HUES64 (cell line): ENCODE measurements around the gene GAS2L1.

ENCODE experiments used
- H3K27ac ChIP-seq: 2 replicates; pipeline ENCODE4 v1.7.0; 2013; ENCODE audit warnings: low read depth, low read length, inconsistent platforms
- H3K27me3 ChIP-seq: 2 replicates; pipeline ENCODE4 v1.6.1; 2013; ENCODE audit warnings: mild to moderate bottlenecking, low read length; ENCODE audit not compliant: insufficient read depth
- H3K36me3 ChIP-seq: 2 replicates; pipeline ENCODE4 v1.6.1; 2013; ENCODE audit warnings: mild to moderate bottlenecking, low read length; ENCODE audit not compliant: insufficient read depth
- H3K4me1 ChIP-seq: 2 replicates; pipeline ENCODE4 v1.6.1; 2013; ENCODE audit warnings: mild to moderate bottlenecking, low read length, moderate library complexity; ENCODE audit not compliant: insufficient read depth
- H3K4me3 ChIP-seq: 2 replicates; pipeline ENCODE4 v1.5.1; 2013; ENCODE audit warnings: mild to moderate bottlenecking, low read length, moderate library complexity
- H3K9ac ChIP-seq: 2 replicates; pipeline ENCODE4 v1.6.1; 2013; ENCODE audit warnings: mild to moderate bottlenecking, low read depth, low read length
- H3K9me3 ChIP-seq: 2 replicates; pipeline ENCODE4 v1.6.1; 2013; ENCODE audit warnings: low read depth, low read length; ENCODE audit not compliant: insufficient read depth
- WGBS: fragments of 150-250, 120-280 bp; methylation state at CpG from one replicate; pipeline ENCODE4 v1.1.7; 2013; ENCODE audit warnings: missing lambda C conversion rate; 5-methylcytosine and 5-hydroxymethylcytosine counted together

GAS2L1 gene

DNA sequence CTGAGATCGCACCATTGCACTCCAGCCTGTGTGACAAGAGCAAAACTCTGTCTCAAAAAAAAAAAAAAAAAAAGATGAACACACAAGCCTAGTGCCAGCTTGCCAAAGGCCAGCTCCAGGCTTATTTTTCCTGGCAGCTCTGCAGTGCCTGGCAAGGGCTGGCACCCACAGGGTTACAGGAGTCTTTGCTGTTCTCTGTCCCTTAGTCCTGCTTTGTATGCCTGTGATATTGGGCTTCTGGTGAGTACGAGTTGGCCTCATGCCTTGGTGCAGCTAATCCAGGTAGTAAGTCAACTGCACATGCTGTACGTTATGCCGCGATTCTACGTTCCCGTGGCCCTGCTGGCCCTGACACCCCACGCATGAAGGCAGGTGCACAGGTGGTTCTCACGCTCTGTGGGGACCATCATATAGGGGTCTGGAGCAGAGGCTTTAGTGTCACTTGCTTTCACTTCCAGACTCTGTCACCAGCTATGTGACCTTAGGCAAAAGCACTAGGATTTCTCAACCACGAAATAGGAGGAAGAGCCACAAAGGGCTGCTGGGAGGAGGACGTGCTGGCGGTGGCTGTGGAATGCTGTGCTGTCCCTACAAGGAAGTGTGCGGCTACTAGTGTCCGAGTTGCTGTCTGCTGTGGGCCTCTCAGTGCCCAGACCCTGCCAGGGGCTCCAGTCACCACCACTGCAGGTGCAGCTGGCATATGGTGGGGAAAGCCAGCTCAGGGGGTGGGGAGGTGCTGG is 30.5 kb downstream of the GAS2L1 start:
- H3K4me1 ChIP-seq: no peaks in the 10 kb centered on the region
- H3K4me3 ChIP-seq: no peak overlapping the region
- H3K27ac ChIP-seq: no peak overlapping the region
- no peak overlapping the region for H3K9ac ChIP-seq
- 96% methylated on average over 14 of the region's 14 CpGs for WGBS
- peaks cover 70% of the 10 kb centered on the region for H3K36me3 ChIP-seq
- no peaks in the 10 kb centered on the region for H3K27me3 ChIP-seq
- H3K9me3 ChIP-seq: no peaks in the 10 kb centered on the region

DNA sequence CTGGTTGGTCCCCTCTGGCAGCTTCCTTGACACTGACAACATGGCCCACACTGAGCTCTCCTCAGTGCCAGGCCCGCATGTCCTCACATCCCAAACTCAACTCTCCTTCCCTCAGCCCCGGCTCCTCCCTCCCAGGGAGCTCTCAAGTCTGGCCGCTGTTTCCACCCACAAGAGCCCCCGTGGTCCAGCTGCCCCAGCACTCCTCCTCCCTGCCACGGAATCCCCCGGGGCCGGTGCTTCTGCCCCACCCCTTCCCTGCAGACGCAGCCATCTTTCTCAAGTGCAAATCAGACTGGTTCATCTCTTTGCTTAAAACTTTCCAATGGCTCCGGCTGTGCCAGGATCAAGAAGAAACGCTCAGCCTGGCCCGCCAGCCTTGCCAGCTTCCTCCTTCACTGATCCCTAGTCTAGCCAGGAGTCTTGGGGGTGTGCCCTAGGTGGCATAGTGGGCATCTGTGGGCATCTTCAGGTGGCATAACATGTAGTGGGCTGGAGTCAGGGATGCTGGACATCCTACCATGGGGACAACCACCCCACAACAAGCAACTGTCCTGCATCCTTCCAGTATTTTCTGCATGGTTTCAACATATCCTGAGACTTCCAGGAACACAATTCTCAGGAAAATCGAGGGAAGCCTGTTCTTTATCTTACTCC is 31.3 kb downstream of the GAS2L1 start:
- Histone ChIP-seq H3K36me3 (peaks cover 73% of the 10 kb centered on the region), H3K9me3 (no peaks in the 10 kb centered on the region), H3K9ac (no peak overlapping the region), H3K4me3 (no peak overlapping the region), H3K27ac (no peak overlapping the region), H3K4me1 (no peaks in the 10 kb centered on the region), H3K27me3 (no peaks in the 10 kb centered on the region)
- WGBS: 90% methylated on average over 12 of the region's 12 CpGs

DNA sequence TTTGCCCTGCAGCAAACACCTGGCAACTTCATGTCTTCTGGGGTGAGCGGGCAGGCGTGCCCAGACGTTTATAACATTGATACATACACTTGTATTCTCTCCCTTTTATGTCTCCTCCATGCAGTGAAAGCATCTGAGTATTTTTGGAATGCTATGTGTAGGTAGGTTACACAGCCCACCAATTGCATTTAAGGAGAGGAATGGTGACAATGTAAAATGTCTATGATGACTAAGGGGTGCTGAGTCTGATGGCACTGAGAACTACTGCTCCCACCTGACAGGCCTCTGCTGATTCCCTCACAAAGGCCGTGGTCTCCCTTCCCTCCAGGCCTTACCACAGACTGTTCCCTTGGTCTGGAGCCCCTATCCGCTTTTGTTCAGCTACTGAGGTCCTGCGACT is 31.9 kb downstream of the GAS2L1 start:
- Histone ChIP-seq H3K9ac (no peak overlapping the region), H3K4me1 (no peaks in the 10 kb centered on the region), H3K9me3 (no peaks in the 10 kb centered on the region), H3K4me3 (no peak overlapping the region), H3K27ac (no peak overlapping the region), H3K27me3 (no peaks in the 10 kb centered on the region), H3K36me3 (peaks cover 73% of the 10 kb centered on the region)
- 92% methylated on average over 6 of the region's 6 CpGs for WGBS

DNA sequence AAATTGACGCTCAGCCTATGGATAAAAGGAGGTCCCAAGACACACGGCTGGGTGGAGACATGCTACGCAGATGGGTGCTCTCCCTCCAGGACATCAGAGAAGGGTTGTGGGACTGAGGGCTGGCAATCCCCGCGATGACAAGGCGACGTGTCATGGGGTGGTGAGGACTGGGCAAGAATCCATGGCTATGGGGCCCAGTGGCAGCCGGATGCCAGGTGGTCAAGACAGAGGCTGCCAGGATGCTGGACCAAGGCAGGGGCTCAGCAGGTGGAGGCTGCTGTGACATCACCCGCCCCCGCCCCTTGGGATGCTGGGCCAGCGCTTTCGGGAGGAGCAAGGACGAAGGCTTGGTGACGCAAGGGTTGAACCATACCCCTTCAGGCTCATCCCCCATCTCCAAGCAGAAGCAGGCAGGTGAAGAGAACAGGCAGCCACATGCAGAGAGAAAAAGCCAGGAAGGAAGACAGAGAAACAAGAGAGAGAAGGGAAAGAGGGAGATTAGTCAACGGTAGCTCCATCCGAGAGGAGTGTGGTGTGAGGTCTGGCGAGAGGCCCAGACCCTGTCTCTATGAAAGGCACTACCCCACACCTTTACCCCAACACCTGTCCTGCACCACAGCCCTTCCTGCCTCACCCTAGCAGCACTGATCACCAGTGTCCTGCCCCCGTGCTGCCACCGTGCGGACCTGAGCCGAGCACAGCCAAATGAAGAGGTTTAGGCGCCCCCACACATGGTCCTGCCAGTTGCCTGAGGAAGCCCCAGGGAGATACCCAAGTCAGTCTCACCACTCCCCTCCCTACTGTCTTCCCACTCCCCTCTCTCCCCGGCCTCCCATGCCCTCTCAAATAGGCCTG is 33.2 kb downstream of the GAS2L1 start:
- no peaks in the 10 kb centered on the region for H3K4me1 ChIP-seq
- 92% methylated on average over 23 of the region's 23 CpGs for WGBS

DNA sequence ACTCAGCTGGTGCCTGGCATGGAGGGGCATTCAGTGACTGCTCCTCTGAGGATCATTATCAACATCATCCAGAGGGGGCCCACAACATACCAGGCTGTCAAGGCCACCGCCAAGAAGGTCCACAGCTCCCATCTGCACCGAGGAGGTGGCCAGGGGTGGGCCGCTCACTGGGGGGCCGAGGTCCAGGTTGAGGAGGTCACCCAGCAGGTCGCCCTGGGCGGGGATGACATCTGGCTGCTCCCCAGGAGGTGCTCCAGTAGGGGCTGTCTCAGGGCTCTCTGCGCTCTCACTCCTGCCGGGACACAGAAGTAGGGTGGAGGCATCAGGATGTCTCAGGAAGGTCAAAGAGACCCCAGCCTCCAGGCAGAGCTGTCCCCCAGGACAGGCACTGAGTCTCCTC is 34.1 kb downstream of the GAS2L1 start:
- H3K27ac ChIP-seq: no peak overlapping the region
- no peak overlapping the region for H3K4me3 ChIP-seq
- H3K4me1 ChIP-seq: no peaks in the 10 kb centered on the region
- H3K36me3 ChIP-seq: peaks cover 68% of the 10 kb centered on the region
- no peaks in the 10 kb centered on the region for H3K9me3 ChIP-seq
- no peak overlapping the region for H3K9ac ChIP-seq
- WGBS: 94% methylated on average over 8 of the region's 8 CpGs
- H3K27me3 ChIP-seq: no peaks in the 10 kb centered on the region

More for the DNA sequence above, 33.2 kb downstream of the GAS2L1 start:
- Histone ChIP-seq H3K27ac (no peak overlapping the region), H3K9ac (no peak overlapping the region), H3K9me3 (no peaks in the 10 kb centered on the region), H3K36me3 (peaks cover 72% of the 10 kb centered on the region), H3K27me3 (no peaks in the 10 kb centered on the region), H3K4me3 (no peak overlapping the region)

DNA sequence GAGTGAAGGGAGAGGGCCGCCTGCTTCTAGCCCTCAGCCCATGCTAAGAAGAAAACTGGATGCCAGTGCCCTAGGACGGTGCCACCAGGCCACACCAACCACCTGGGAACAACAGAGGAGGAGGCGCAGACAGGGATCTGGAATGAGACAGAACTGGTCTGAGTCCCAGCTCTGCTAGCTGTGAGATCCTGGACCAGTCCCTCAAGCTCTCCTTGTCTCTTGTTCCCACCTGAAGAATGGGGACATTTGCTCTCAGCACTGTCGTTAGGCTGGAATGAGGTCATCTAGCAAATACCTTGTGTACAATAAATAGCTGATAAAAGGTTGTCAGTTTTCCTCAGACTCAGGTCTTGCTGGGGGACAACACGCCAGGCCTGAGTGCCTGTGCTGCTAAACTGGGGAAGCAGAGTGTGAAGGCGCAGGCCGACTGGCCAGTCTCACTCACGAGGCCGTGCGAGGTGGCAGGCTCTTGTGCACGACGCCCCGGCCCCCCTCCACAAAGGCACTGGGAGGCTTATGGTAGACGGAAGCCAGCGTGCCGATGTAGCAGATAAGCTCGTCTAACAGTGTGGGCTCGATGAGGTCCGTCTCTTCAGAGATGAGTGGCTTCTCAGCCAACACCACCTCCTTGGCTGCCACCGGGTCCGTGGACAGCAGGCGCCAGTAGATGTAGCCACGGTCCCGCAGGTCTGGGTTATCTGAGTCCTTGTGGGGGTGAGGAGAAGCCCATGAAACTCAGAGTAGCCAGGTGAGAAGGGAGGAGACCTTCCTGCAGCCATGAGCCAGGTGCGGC is 34.8 kb downstream of the GAS2L1 start:
- Histone ChIP-seq H3K9me3 (no peaks in the 10 kb centered on the region), H3K27ac (no peak overlapping the region), H3K36me3 (peaks cover 68% of the 10 kb centered on the region), H3K27me3 (no peaks in the 10 kb centered on the region), H3K4me1 (no peaks in the 10 kb centered on the region), H3K4me3 (no peak overlapping the region), H3K9ac (no peak overlapping the region)
- 96% methylated on average over 25 of the region's 25 CpGs for WGBS

DNA sequence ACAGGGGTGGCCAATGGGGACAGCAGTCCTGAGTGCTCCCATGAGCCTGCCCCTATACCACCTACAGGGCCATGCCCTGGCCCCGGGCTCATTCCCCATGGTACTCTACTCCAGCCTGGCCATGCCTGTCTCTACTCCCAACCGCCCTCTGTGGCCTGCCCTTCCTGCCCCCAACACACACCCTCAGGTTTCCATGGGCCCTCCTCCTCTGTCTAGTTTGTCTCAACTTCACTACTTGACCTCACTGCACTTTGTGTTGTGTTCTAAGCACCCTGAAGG is 35.3 kb downstream of the GAS2L1 start:
- 93% methylated on average over 2 of the region's 2 CpGs for WGBS
- Histone ChIP-seq H3K9ac (no peak overlapping the region), H3K27ac (no peak overlapping the region)

DNA sequence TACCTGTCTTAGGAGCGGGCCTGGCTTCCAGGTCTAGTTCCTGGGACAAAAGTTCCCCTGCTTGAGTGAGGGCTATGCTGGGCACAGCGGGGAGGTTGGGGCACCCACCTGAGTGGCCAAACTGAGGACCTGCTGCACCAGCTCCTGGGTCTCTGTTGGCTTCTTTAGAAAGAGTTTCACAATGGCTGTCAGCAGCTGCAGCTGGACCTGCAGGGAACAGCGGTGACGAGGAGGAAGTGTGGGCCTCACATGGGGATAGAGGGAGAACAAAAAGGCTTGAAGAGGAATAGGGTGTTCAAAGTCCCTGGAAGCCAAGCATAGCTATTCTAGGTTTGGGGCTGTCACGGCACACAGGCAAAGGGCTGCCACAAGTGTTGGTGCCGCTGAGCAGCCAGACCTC is 35.7 kb downstream of the GAS2L1 start:
- WGBS: 94% methylated on average over 6 of the region's 6 CpGs
- no peaks in the 10 kb centered on the region for H3K27me3 ChIP-seq
- no peak overlapping the region for H3K4me3 ChIP-seq
- H3K9me3 ChIP-seq: no peaks in the 10 kb centered on the region
- H3K9ac ChIP-seq: no peak overlapping the region
- H3K27ac ChIP-seq: no peak overlapping the region
- peaks cover 70% of the 10 kb centered on the region for H3K36me3 ChIP-seq
- no peaks in the 10 kb centered on the region for H3K4me1 ChIP-seq

More for the DNA sequence above, 35.3 kb downstream of the GAS2L1 start:
- Histone ChIP-seq H3K4me1 (no peaks in the 10 kb centered on the region), H3K9me3 (no peaks in the 10 kb centered on the region), H3K36me3 (peaks cover 70% of the 10 kb centered on the region), H3K27me3 (no peaks in the 10 kb centered on the region), H3K4me3 (no peak overlapping the region)

DNA sequence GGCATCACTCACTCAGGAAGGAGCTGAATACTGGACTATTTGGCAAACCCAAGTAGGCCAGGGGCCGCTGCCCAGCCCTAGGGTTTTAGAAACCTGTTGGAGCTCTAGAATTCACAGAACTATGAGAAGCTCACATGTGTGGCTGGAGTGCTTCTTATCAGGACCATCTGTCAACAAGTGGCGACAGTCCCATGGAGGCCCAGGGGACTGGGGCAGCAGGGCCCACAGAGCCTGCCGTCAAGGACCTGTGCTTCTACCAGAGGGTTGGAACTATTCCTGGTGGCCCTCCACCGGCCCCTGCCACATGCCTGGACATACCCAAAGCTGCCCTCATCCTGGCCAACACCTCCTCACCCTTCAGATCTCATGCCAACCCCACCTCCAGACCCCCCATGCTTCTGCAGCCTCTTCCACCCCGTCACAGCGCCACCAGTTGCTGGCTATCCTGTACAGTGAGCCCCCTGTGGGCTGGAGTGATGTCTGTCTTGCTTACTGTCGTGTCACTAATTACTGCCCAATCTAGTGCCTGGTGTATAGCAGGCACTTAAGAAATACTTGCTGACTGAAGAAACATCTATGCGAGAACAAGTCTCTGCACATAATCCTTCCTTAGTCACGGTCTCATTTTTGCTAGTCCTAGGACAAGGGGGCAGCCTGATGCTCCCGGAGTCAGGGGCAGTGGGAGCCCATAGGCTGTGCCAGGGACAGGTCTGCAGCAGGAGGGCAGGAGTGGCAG is 36.3 kb downstream of the GAS2L1 start:
- H3K27ac ChIP-seq: no peak overlapping the region
- no peak overlapping the region for H3K4me3 ChIP-seq
- H3K4me1 ChIP-seq: no peaks in the 10 kb centered on the region
- WGBS: 93% methylated on average over 10 of the region's 10 CpGs
- H3K9ac ChIP-seq: no peak overlapping the region
- H3K27me3 ChIP-seq: no peaks in the 10 kb centered on the region
- no peaks in the 10 kb centered on the region for H3K9me3 ChIP-seq
- H3K36me3 ChIP-seq: peaks cover 72% of the 10 kb centered on the region

DNA sequence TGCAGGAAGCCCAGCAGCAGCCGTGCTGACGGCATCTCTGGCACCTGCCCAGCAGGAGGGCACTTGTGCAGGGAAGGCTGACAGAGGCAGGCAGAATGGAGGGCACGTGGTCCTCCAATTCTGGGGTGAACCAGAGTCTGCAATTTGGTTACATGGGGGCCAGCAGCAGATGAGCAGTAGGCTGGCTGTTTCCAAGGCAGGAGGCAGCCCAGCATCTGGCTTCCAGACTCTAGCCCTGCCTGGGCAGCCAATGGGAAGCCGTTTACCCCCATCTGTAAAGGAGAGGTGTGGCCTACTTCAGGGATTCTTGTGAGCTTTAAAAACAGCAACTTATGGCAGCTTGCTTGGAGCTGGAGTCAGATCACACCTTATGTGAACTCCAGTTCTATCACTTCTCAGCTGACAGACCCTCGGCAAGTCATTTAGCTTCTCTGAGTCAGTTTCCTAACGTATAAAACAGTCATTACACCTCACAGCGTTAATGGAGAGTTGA is 36.9 kb downstream of the GAS2L1 start:
- Histone ChIP-seq H3K4me3 (no peak overlapping the region), H3K27ac (no peak overlapping the region), H3K27me3 (no peaks in the 10 kb centered on the region), H3K9me3 (no peaks in the 10 kb centered on the region), H3K9ac (no peak overlapping the region), H3K4me1 (no peaks in the 10 kb centered on the region), H3K36me3 (peaks cover 73% of the 10 kb centered on the region)
- WGBS: 90% methylated on average over 7 of the region's 7 CpGs
